GM19468 (cell line): ENCODE measurements around the gene ADAMTS15.

ENCODE experiments used
- ATAC-seq: cut with Tn5 transposase; IDR thresholded peaks from one replicate; pipeline ENCODE4 v1.9.1; 2021; ENCODE audit warnings: mild to moderate bottlenecking, moderate library complexity, moderate number of reproducible peaks; ENCODE audit not compliant: unreplicated experiment; ENCODE audit errors: extremely low read depth

The ADAMTS15 gene

DNA sequence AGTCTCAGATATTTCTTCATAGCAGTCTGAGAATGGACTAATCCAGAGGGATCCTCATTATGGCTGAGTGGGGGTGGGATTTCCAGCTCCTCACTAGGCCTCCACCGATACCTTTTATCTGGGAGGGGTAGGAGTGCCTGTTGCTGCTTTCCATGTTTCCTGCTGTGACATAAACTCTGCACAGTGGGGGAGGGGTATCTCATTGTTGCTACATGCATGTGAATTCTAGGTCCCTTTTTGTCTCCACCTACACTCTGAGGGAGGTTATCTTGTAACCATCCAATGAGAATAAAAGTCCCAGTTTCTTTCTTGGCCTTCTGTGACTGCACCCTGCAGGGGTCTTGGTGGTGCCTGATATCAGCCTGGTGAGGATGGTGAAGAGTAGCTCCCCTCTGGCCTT is 60.5 kb downstream of the ADAMTS15 start:
- no peak for ATAC-seq

DNA sequence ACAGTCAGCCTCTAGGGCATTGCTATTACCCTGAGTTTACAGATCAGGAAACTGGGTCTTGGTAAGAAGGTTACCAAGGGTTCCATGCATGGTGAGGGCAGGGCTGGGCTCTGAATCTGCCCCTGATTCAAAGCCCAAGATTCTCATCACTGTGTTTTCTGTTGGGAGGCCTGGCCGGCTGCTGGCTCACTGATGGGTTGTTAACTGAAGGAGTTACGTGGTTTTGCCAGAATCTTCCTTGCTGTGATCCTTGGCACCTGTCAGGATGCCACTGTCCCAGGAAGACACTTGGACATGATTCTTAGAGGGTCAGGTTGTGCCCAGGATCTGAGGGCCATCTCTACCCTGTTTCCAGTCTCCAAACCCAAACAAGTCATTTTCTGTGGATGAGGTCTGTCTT is 61.5 kb downstream of the ADAMTS15 start:
- ATAC-seq, result no peak

DNA sequence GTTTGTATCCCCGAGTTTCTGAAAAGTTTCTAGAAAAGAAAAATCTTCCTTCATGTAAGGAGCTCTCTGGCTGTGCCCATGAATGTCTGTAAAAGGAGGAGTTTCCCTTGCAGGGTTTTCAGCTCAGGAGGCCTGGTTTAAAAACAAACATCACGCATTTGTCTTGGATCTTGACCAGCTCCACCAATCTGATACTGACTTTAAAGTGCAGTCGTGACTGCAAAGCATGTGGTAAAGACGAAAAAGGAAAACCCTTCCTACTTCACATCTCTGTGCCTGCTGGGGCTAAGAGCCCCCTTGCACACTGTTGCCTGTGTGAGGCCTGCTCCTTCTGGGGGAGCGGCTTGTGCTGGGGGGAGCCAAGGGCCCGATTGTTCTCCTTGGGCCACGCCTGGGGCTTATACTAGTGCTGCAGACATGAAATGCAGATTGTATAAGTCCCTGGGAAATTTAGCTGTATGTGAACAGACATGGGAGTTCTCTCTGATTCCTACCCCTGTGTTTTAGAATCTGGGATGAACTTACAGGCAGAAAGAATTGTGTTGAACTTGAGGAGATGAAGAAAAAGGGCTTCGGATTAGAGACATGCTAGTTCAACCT is 62.1 kb downstream of the ADAMTS15 start:
- no peak for ATAC-seq

DNA sequence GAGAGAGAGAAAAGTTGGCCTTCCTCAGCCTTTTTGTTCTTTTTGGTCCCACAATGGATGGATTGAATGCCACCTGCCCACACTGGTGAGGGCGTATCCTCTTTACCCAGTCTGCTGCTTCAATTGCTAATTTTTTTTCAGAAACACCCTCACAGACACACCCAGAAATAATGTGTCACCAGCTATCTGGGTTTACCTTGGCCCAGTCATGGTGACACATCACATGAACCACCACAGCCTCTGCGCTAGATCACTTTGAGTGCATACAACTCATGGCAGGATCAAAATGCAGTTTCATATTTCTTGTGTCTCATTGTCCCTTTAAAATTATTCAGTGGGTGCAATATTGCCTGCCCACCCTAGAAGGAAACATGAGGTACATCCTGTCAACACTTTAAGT is 63.3 kb downstream of the ADAMTS15 start:
- no peak for ATAC-seq

DNA sequence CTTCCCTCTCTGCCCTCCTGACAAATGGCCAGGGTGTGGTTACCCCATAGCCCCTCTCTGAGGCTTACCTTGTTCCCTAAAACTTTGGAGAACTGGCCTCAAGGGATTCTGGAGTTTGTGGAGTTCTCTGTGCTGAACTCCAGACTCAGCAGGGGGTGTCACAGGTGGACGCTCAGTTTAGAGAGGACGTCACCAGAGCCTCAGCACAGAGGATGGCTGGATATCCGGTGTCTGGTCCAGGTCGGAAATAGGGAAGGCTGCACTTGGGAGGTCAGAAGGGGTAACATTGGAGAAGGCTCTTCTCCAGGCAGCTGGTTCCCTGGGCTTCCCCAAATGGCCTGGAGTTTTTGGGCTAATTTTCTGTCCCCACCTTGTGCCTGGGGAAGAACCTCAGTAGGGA is 64.2 kb downstream of the ADAMTS15 start:
- ATAC-seq, result no peak

DNA sequence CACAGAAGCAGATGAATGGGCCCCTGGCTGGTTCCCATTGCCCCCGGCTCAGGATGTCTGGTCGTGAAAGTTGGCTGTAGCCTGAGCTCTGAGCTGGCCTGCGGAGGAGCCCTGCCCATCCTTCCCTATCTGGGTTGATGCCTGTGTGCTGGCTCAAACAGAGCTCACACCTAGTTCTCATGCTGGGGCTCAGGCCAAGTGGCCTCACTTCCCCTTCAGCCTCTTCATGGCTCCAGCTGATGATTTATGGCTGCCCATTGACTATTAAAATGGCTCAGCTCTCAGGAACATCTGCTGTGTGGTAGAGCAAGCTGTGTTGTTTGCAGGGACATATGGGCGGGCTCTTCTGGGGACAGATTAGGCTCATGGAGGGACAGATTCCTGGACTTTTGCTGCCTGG is 64.7 kb downstream of the ADAMTS15 start:
- ATAC-seq, result no peak

DNA sequence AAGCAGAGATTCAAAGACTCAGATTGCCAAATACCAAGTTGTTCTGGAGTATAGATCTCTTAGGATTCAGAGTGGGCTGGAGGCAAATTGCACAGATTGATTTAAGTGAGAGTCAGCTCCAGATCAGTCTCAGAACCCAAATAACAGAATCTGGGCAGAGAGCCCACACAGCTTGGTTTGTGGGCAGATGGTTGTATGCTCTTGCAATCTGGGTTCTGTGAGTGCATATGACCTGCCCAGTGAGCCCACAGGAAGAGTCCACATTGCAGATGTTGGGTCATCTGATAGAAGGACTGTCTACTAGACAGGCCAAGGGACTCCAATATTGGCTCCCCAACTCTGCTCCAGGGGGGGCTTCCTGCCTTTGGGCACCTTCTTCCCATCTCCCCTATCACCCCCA is 65.9 kb downstream of the ADAMTS15 start:
- ATAC-seq, result no peak

DNA sequence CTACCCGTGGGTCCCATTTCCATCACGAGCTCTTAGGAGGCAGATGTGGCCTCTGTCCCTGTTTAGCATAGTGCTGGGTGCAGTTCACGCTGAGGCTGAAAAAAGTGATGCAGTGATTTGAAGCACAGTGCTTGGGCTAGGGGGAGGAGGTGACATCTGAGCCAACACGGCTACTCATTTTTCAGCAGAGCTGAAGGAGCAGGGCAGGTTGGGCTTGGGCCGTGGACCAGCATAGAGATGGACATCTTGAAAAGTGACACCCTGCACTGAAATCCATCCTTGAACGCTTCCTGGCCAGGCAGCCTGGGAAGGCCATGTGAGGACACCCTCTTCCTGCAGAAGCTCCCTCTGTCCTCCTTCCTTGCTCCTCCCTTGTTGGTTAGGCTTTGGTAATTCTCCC is 66.4 kb downstream of the ADAMTS15 start:
- ATAC-seq, result no peak

DNA sequence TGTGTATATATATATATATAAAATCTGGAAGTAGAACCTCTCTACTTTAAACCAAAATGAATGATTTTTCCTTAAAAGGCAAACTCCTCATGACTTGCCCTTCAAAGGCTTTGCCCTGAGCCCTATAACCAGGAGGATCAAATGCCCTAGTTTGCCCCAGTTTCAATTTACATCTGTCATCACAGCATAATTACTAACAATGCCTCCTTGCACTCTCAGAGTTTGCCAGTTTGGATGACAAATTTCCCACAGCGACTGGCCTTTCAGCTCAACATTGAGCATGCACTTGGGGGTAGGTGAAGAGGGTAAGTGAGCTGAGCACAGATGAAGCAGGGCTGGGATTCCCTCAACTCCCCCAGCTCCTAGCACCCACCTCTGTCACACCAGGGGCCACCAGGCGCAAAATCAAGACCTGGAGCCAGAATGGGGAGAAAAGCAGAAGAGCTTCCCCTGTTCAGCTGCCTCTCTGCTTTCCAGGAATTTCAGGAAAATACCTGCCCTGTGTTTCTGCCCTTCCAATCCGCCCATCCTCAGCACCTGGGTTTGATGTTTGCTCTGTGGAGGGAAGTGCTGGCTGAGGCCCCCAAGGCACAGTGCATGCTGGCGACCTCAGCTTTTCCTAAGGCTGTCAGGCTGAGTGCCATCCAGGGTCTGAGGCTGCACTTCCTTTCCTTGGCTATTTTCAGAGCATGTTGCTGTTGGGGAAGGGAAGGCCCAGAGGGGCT is 67.5 kb downstream of the ADAMTS15 start:
- ATAC-seq, result no peak

DNA sequence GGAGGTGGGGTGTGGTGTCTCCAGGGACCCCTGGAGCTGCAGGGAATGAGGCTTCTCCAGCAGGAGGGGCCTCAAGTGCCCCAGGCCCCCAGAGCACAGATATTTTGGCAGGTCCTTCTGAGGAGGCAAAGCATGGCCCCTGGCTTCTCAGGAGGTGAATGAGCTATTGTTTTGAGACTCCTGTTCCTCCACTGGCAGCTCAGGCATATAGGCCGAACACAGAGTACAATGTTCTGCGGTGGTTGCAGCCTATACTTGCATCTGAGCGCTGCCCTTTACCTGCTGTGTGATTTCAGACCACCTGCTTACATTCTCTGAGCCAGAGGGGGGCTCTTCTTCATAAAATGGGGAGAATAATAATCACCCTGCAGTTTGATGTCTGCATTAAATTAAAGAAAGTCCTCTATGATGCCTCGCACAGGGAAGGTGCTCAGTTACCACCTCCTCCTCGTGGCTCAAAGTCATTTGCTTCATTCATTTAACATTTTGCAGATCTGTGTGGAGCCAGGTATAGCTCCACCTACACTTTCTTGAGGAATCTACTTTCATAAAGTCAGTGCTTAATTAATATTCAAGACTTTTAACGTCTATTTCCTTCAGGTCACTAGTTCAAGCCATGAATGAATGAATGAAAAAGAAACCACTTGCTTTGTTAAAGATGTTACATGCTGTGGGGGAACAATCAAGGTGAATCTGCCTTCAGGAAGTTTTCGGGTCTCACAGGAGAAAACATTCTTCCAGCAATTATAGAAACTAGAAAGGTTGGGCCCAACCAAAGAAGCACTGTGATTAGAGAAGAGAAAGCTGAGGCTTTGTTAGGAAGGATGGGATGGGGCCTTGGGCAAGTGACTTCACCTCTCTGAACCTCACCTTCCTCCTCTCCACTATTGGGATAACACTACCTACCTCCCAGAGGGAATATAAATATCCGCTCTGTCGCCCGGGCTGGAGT is 68.4 kb downstream of the ADAMTS15 start:
- no peak for ATAC-seq

DNA sequence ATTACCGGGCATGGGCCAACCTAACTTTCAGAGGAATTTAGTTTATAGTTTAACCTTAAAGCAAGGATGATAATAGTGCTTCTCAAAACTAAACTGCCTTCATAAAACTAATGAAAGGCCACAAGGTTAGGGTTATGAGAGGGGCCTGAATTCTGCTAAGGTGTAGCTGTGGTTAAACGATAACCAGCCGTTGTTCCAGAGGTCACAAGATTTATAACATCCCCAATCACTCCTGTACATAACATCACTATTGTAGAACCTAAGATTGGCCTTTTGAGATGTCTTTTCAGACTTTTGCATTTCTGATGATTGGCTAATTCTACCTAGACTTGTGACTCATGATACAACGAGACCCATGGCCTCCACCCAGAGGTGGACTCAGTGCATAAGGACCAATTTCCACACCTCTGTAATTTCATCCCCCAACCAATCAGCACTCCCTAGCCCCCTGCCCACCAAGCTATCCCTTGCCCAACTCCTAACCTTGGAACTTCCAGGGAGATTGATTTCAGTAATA is 69.8 kb downstream of the ADAMTS15 start:
- ATAC-seq, result no peak

DNA sequence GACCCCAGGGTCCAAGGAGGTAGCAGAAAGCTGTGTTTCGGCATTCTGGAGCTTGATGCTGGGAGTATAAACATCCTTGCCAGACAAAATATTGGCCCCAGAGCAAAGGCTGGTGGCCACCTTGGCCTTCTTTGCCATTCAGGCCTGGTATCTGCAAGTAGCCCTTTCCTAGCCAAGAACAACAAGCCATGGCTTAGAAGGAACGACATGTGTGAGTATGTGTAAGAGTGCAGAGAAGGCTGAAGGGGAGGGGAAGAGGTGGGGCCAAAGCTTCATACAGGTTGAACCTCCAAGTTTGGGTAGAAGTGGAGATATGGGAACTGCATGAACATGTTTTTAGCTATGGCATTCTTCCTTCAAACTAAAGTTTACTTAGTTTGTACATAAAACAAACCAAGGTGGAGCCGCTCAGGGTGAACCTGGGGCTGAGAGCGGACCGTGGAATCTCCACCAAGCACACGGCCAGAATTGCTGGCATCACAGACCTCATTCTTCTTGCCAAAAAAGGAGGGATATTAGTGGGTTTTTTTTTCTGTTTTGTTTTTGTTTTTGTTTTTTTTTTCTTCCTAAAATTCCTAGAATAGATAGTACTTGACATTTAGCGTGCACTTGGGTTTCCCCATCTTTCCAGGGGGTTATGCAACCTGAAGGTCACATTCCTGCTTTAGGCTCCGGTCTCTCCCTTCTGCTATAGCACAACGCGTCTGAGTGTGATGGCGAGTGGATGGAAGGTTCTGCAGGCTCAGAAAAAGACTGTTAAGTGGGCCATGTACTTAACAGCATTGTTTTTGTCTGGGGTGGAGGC is 70.9 kb downstream of the ADAMTS15 start:
- no peak for ATAC-seq

DNA sequence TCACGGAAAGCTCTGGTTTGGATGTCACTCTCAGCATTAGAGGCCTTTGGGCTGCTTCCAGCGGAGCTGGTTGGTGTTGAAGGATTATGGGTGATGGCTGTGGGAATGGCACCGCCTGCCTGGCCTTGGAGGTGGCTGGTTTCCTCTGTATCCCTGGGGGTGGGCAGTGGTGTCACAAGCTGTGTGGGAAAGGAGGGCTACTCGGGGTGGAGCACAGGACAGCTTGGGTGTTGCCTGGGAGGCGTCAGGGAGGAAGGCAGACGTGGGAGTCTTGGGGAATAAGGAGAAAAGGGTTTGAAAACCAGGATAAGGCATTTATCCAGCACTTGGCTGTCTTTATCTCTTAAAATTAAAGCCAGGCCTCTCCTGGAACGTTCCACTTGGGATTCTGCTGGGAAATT is 71.8 kb downstream of the ADAMTS15 start:
- no peak for ATAC-seq

DNA sequence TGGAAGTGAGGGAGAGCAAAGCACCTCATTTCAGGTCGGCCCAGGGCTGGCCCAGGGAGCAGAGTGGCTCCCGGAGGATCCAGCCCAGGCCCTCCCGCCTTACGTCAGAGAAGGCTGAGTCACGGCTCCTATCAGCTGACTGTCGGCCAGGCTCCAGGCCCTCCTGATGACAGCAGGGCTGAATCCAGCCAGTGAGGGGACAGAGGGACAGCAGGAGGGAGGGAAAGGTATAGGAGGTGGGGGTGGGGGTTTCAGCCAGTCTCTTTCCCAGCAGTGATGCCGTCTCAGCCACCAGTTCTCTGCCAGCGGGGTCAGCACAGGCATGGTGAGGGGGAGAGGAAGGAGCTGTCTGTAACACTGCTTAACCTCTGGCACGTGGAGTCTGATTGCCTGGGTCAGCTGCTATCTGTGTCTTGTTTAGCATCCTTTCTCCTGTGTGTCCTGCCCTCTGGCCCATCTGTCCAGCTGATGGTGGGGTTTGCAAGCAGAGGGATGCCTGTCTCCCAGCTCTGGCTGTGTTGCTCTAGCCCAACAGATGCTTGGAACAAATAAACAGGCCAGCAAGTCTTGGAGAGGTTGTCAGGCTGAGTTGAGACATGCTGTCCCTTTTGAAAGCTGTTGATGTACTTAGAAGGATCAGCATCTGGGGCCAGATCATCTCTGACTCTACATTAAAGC is 74.0 kb downstream of the ADAMTS15 start:
- ATAC-seq, result no peak

DNA sequence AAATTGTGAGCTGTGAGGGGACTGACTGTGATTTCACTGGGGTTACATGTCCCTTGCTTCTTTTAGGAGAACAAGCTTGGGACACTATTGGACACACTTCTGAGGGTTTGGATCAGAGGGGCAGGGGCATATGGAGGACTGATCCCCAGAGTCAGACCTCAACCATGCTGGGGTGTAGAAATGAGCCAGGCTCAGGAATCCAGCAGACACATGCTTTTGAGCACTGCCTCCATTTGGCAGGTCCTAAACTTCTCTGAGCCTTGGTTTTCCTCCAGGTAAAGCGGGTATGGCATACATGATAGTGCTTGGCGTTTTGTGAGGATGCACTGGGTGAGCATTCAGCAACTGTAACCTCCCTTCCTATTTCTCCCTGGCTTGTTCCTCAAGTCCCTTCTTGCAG is 74.7 kb downstream of the ADAMTS15 start:
- ATAC-seq, result no peak

DNA sequence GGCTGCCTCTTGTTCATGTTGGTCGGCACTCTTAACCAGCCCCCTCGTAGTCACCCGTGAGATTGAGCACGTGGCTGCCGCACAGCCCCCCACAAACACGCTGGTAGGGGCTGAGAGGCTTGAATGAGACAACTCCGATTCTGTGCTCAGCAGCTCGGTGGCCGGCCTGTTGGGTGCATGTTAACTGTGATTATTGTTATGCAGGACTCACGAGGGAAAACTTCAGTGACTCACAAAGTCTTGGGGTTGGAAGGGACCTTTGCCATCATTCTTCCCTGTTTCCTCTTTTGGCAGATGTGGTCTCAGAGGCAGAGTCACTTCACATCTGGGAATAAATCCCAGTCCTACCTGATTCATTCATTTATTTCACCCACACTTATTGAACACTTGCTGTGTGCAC is 75.2 kb downstream of the ADAMTS15 start:
- ATAC-seq, result no peak

DNA sequence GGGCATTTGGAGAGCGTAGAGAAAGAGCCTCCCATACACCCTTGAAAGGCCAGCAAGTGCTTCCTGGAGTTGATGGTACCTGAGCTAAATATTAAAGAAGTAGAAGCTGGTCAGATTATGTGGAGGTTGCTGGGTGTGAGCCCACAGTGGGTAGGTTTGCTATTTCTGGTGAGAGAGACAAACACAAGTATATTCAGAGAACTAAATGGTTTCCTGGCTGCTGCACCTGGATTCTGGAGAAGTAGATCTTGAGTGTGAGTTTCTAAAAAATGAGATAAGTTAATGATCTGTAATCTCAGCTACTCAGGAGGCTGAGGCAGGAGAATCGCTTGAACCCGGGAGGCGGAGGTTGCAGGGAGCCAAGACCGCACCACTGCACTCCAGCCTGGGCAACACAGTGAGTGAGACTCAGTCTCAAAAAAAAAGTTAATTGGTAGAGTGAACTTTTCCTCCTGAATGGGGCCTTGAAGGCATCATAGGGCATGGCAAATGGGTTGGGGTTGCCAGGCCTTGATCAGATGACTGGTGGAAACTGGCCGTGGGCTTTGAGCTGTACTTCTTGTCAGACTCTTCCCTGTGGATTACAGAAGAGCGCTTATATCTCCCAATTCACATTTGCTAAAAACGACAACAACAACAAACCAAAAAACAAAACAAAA is 75.8 kb downstream of the ADAMTS15 start:
- no peak for ATAC-seq

DNA sequence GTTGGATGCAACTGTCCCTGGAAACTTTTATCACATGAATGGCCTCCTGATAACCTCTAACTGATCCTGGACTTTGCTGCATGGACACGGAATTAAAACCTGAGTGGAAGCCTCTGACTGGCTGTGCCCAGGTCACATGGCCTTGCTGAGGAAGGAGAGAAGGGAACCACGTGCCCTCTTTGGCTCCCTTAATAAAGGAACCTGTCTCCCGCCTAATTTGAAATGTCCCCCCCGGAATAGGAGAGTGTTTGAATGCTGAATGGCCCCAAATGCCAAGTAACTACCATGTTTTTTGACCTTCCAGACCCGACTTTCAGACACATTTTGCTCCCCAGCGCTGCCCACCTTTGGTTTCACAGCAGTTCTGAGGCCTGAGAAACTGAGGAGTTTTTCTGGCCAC is 76.9 kb downstream of the ADAMTS15 start:
- ATAC-seq, result no peak
